ENCODE measurements around the gene TTLL5. TPM values are rescaled to one million over a fixed set of nuclear protein-coding genes. Genes with fewer than 3 reads are reported as not detected.

The TTLL5 gene
- total RNA-seq, 4 donors from 2014 or later = 36.3 to 61.8 (median 36.7) TPM

DNA sequence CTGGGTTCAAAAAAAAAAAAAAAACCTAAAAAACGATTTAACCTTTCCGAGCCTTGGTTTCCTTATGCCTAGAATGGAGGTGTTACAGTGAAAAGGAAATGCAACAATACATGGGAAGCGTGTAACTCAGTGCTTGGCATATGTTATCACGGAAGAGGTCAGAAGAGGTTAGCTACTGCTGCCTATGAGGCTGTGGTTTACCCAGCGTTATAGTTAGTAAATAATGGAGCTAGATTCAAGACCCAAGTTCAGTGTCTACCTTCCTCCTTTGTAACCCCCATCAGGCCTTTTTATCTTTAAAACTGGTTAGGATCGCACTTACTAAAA, 325.4 kb downstream of the TTLL5 start:
- 18 to 25% methylated on average over 6 of the region's 6 CpGs for whole genome bisulfite sequencing, 2 donors
- H3K4me1 ChIP-seq = peaks cover 0 to 49% (median 4%) of the 10 kb centered on the region in 4 donors
- H3K27me3 ChIP-seq = no peaks in the 10 kb centered on the region
- TF ChIP-seq POLR2A (IDR thresholded peaks at IDR 0.05) (no peak), EP300 (IDR thresholded peaks at IDR 0.05) (no peak)
- TF ChIP-seq, protein P1, sequence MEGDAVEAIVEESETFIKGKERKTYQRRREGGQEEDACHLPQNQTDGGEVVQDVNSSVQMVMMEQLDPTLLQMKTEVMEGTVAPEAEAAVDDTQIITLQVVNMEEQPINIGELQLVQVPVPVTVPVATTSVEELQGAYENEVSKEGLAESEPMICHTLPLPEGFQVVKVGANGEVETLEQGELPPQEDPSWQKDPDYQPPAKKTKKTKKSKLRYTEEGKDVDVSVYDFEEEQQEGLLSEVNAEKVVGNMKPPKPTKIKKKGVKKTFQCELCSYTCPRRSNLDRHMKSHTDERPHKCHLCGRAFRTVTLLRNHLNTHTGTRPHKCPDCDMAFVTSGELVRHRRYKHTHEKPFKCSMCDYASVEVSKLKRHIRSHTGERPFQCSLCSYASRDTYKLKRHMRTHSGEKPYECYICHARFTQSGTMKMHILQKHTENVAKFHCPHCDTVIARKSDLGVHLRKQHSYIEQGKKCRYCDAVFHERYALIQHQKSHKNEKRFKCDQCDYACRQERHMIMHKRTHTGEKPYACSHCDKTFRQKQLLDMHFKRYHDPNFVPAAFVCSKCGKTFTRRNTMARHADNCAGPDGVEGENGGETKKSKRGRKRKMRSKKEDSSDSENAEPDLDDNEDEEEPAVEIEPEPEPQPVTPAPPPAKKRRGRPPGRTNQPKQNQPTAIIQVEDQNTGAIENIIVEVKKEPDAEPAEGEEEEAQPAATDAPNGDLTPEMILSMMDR (IDR thresholded peaks at IDR 0.05) = no peak
- no peak for DNase-seq (ENCODE audit: low spot score in 2 of 2)
- peak overlapping the region; percentile 80 to 95 (median 88) for H3K4me3 ChIP-seq
- no peaks in the 10 kb centered on the region for H3K9me3 ChIP-seq
- H3K36me3 ChIP-seq = peaks cover 0 to 14% (median 0%) of the 10 kb centered on the region in 3 donors
- H3K27ac ChIP-seq = peak overlapping the region in 2 of 4 donors; percentile 87 to 93

DNA sequence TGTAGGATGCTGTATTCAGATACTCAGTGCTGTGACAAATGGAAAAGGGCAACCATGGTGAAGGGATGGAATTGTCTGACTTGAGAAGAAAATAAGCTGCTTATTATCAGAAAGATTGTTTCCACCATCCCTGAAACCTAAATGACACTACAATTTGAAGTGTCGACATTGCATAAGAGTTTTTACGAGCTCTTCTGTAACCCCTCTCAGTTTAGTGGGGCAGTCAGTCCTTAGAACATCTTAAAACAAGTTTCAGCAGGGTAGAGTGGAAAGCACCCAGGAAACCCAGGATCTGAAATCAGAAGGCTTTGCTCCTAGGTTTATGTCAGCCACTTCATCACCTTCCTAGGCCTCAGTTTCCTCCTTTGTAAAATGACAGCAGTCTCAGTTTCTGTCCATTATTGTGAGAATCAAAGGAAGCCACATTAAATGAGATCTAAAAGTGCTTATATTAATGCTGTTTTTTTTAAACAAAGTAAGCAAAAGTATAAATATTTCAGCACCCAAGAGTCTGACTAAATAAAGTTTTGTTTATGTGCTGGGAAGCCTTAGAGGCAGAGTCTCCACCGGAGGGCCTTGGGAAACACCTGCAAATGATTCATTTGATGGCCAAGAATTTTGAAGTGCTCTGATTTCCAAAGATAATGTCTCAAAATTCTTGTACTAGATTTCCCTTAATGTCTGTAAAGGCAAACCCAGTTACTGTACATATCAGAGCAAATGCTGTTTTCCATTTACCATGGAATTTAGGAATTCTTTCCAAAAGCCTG, 326.3 kb downstream of the TTLL5 start:
- no peaks in the 10 kb centered on the region for H3K9me3 ChIP-seq
- no peak for DNase-seq (ENCODE audit: low spot score in 2 of 2)
- no peak overlapping the region for H3K4me3 ChIP-seq
- H3K27me3 ChIP-seq = no peaks in the 10 kb centered on the region
- H3K27ac ChIP-seq = no peak overlapping the region
- WGBS, 2 donors = 75 to 76% methylated on average over 3 of the region's 3 CpGs
- peaks cover 0 to 20% (median 0%) of the 10 kb centered on the region in 3 donors for H3K36me3 ChIP-seq
- peaks cover 0 to 47% (median 4%) of the 10 kb centered on the region in 4 donors for H3K4me1 ChIP-seq
- TF ChIP-seq, protein P1 (IDR thresholded peaks at IDR 0.05) = no peak
- TF ChIP-seq POLR2A (IDR thresholded peaks at IDR 0.05) (no peak), EP300 (IDR thresholded peaks at IDR 0.05) (no peak)

DNA sequence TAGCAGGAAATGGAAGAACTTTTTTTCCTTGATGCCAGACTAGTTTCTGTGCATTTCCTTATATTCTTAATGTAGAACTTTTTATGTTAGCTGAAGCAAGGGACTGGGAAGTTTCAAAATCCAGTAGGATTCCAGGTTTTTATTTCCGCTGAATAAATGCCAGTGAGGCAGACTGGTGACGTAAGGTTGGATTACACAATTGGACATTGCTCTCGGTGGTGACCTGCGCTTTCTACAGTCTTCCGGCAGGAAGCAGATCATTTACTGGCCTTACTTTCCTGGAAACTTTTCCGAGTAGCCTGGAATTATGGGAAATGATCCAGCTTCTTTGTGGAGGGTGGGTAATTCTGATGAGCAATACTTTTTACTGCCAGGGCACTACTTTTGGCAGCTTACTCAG, 328.1 kb downstream of the TTLL5 start:
- TF ChIP-seq EP300 (IDR thresholded peaks at IDR 0.05) (peak; percentile 64 to 81), POLR2A (IDR thresholded peaks at IDR 0.05) (no peak)
- Histone ChIP-seq H3K4me3 (no peak overlapping the region), H3K9me3 (no peaks in the 10 kb centered on the region), H3K27ac (peak overlapping the region in 3 of 4 donors; percentile 31 to 67 (median 62)), H3K36me3 (peaks cover 0 to 35% (median 0%) of the 10 kb centered on the region in 3 donors), H3K4me1 (peaks cover 0 to 39% (median 2%) of the 10 kb centered on the region in 4 donors), H3K27me3 (no peaks in the 10 kb centered on the region)
- DNase-seq (ENCODE audit: low spot score in 2 of 2) = peak in 1 of 2 donors; percentile 65
- 63 to 68% methylated on average over 6 of the region's 6 CpGs for WGBS, 2 donors

DNA sequence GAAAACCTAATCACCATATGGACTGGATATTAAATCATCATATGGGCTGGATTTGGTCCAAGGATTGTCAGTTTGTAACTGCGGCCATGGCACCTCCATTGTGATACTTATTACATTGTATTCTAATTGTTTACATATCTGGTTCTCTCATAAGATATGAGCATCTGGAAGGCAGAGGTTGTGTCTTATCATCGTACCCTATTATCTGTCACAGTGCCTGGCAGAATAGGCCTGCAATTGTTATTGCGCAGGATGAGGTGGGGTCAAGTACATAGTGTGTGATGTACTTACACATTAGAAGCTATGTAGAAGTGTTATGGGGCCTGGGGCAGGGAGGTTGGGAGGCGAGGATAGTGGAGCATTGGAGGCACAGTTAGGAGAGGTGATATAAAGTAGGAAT, 329.3 kb downstream of the TTLL5 start:
- H3K27ac ChIP-seq = peak overlapping the region in 1 of 4 donors; percentile 31
- H3K4me1 ChIP-seq = peaks cover 0 to 45% (median under 1%) of the 10 kb centered on the region in 4 donors
- H3K36me3 ChIP-seq = peaks cover 0 to 45% (median 0%) of the 10 kb centered on the region in 3 donors

DNA sequence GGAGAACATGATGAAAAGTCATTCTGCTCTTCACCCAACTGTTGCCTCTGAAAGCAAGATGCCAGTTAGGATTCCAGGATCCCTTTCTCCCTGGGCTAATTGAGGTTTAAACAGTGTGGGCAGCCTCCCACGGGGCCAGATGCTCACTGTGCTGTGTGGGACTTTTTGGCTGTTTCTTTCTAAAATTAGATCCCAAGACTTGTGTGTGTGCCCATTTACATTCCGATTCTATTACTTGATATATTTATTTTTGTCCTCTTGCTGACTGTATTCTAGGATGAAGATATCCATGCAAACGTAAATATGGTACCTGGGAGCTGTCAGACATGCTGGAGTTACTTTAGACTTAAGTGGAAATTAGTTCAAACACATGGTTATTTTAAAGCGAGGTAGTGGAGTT, 330.7 kb downstream of the TTLL5 start:
- Histone ChIP-seq H3K9me3 (no peaks in the 10 kb centered on the region), H3K4me3 (no peak overlapping the region), H3K4me1 (peaks cover 0 to 37% (median 0%) of the 10 kb centered on the region in 4 donors), H3K27me3 (no peaks in the 10 kb centered on the region), H3K36me3 (peaks cover 0 to 57% (median 0%) of the 10 kb centered on the region in 3 donors), H3K27ac (no peak overlapping the region)
- TF ChIP-seq, protein P1 (IDR thresholded peaks at IDR 0.05) = no peak
- TF ChIP-seq EP300 (IDR thresholded peaks at IDR 0.05) (no peak), POLR2A (IDR thresholded peaks at IDR 0.05) (no peak)
- 70 to 76% methylated on average over 4 of the region's 4 CpGs for WGBS, 2 donors
- DNase-seq (ENCODE audit: low spot score in 2 of 2) = no peak

More for the DNA sequence above, 329.3 kb downstream of the TTLL5 start:
- no peaks in the 10 kb centered on the region for H3K9me3 ChIP-seq
- no peaks in the 10 kb centered on the region for H3K27me3 ChIP-seq
- no peak overlapping the region for H3K4me3 ChIP-seq
- TF ChIP-seq EP300 (IDR thresholded peaks at IDR 0.05) (no peak), POLR2A (IDR thresholded peaks at IDR 0.05) (no peak)
- TF ChIP-seq, protein P1 (IDR thresholded peaks at IDR 0.05) = no peak
- WGBS, 2 donors = 96 to 97% methylated on average over 4 of the region's 4 CpGs
- DNase-seq (ENCODE audit: low spot score in 2 of 2) = no peak

Data from tibial nerve (tissue), 4 donors.